Liver (tissue), 9 donors: Measurements from ENCODE around the gene SLC25A43. TPM values are rescaled to one million over a fixed set of nuclear protein-coding genes. Genes with fewer than 3 reads are reported as not detected.

ENCODE experiments used
- DNase-seq: peaks from one replicate; pipeline ENCODE4 v3.0.0-alpha.2; 2017; ENCODE audit warnings: low spot score
- H3K27ac ChIP-seq, 2 donors: one replicate each; pipeline ENCODE4 v1.7.0; 2013; ENCODE audit warnings: inconsistent platforms in 2 of 2, low read length in 2 of 2, control low read depth in 1 of 2, low read depth in 1 of 2, mild to moderate bottlenecking in 1 of 2
- H3K27me3 ChIP-seq, 4 donors: one replicate each; pipeline versions ENCODE4 v1.6.1 to v1.7.0; 2013; ENCODE audit warnings: low read length in 3 of 4, inconsistent platforms in 1 of 4, mild to moderate bottlenecking in 1 of 4, moderate library complexity in 1 of 4; ENCODE audit not compliant: control insufficient read depth in 4 of 4, insufficient read depth in 4 of 4
- H3K36me3 ChIP-seq, 4 donors: one replicate each; pipeline versions ENCODE4 v1.6.1 to v1.7.0; 2013; ENCODE audit warnings: low read length in 3 of 4, mild to moderate bottlenecking in 3 of 4, low read depth in 1 of 4, moderate library complexity in 1 of 4; ENCODE audit not compliant: control insufficient read depth in 4 of 4, insufficient read depth in 3 of 4
- H3K4me1 ChIP-seq, 4 donors: one replicate each; pipeline versions ENCODE4 v1.6.1 to v1.7.0; 2013; ENCODE audit warnings: low read length in 3 of 4, mild to moderate bottlenecking in 3 of 4, moderate library complexity in 1 of 4; ENCODE audit not compliant: control insufficient read depth in 4 of 4, insufficient read depth in 4 of 4
- H3K4me3 ChIP-seq, 3 donors: one replicate each; pipeline versions ENCODE4 v1.6.1 to v1.7.0; 2013; ENCODE audit warnings: low read length in 3 of 3, control low read depth in 1 of 3, low read depth in 1 of 3, mild to moderate bottlenecking in 1 of 3
- H3K9ac ChIP-seq, 2 donors: one replicate each; pipeline ENCODE4 v1.7.0; 2013; ENCODE audit warnings: low read length in 2 of 2, mild to moderate bottlenecking in 2 of 2, moderate library complexity in 2 of 2, control low read depth in 1 of 2, low read depth in 1 of 2
- H3K9me3 ChIP-seq, 4 donors: one replicate each; pipeline versions ENCODE4 v1.6.1 to v1.7.0; 2013; ENCODE audit warnings: low read length in 3 of 4; ENCODE audit not compliant: control insufficient read depth in 4 of 4
- ATF3 ChIP-seq: IDR thresholded peaks from 2 replicates; pipeline ENCODE4 v1.6.1; 2016; ENCODE audit warnings: antibody characterized with exemption
- CTCF ChIP-seq: fragments of 150-350 bp; IDR thresholded peaks from 2 replicates; pipeline ENCODE4 v1.5.1; 2017; ENCODE audit warnings: improper control_type of control experiment, low read depth, low read length; ENCODE audit not compliant: missing input control
- EGR1 ChIP-seq, 2 donors: IDR thresholded peaks; 2 replicates each; pipeline ENCODE4 v1.6.1; 2016 to 2018; ENCODE audit warnings: antibody characterized with exemption in 2 of 2, low read depth in 2 of 2
- FOXA1 ChIP-seq: IDR thresholded peaks from 2 replicates; pipeline ENCODE4 v1.6.1; 2016; ENCODE audit warnings: antibody characterized with exemption
- FOXA2 ChIP-seq: IDR thresholded peaks from 2 replicates; pipeline ENCODE4 v1.6.1; 2016; ENCODE audit warnings: antibody characterized with exemption
- GABPA ChIP-seq, 2 donors: IDR thresholded peaks in 1 of 2; conservative IDR thresholded peaks in 1 of 2; 2 replicates each; pipeline ENCODE4 v1.6.1; 2016; ENCODE audit warnings: antibody characterized with exemption in 2 of 2, mild to moderate bottlenecking in 1 of 2, moderate library complexity in 1 of 2
- HNF4A ChIP-seq, 2 donors: conservative IDR thresholded peaks; 2 replicates each; pipeline ENCODE4 v1.6.1; 2016; ENCODE audit warnings: antibody characterized with exemption in 2 of 2, mild to moderate bottlenecking in 2 of 2
- HNF4G ChIP-seq: IDR thresholded peaks from 2 replicates; pipeline ENCODE4 v1.6.1; 2016; ENCODE audit warnings: antibody characterized with exemption
- JUND ChIP-seq, 2 donors: IDR thresholded peaks; 2 replicates each; pipeline ENCODE4 v1.6.1; 2016; ENCODE audit warnings: antibody characterized with exemption in 2 of 2
- MAX ChIP-seq: IDR thresholded peaks from 2 replicates; pipeline ENCODE4 v1.6.1; 2016; ENCODE audit warnings: antibody characterized with exemption
- NR2F2 ChIP-seq: IDR thresholded peaks from 2 replicates; pipeline ENCODE4 v1.6.1; 2016; ENCODE audit warnings: antibody characterized with exemption
- RAD21 ChIP-seq, 2 donors: IDR thresholded peaks; 2 replicates each; pipeline ENCODE4 v1.6.1; 2016; ENCODE audit warnings: antibody characterized with exemption in 2 of 2, mild to moderate bottlenecking in 2 of 2
- REST ChIP-seq: IDR thresholded peaks from 2 replicates; pipeline ENCODE4 v1.6.1; 2016; ENCODE audit warnings: antibody characterized with exemption, mild to moderate bottlenecking
- RXRA ChIP-seq, 2 donors: IDR thresholded peaks; 2 replicates each; pipeline ENCODE4 v1.6.1; 2017 to 2018; ENCODE audit warnings: antibody characterized with exemption in 2 of 2, mild to moderate bottlenecking in 1 of 2
- SP1 ChIP-seq: IDR thresholded peaks from 2 replicates; pipeline ENCODE4 v1.6.1; 2018; ENCODE audit warnings: antibody characterized with exemption, mild to moderate bottlenecking
- TAF1 ChIP-seq: conservative IDR thresholded peaks from 2 replicates; pipeline ENCODE4 v1.6.1; 2016; ENCODE audit warnings: antibody characterized with exemption, mild to moderate bottlenecking
- YY1 ChIP-seq: IDR thresholded peaks from 2 replicates; pipeline ENCODE4 v1.6.1; 2016; ENCODE audit warnings: antibody characterized with exemption, mild to moderate bottlenecking
- ZBTB33 ChIP-seq: IDR thresholded peaks from 2 replicates; pipeline ENCODE4 v1.6.1; 2016; ENCODE audit warnings: antibody characterized with exemption
- WGBS: extraction: QIAGEN DNeasy Blood & Tissue Kit; methylation state at CpG from one replicate; pipeline ENCODE4 v1.1.7; 2013; 5-methylcytosine and 5-hydroxymethylcytosine counted together
- polyA plus RNA-seq, 2 donors: library from polyadenylated mRNA; stranded (reverse) in 1 of 2; unstranded in 1 of 2; fragments of 200-250 nt in 1 of 2; fragments of >200 nt in 1 of 2; fragmentation: Nextera tagmentation in 1 of 2; extraction: Ambion mirVana in 1 of 2; gene quantifications; one replicate each; pipeline versions ENCODE4 v1.2.1 to v1.2.3, GENCODE V29; 2013 to 2015
- total RNA-seq, 2 donors: library from RNA; depleted of rRNA; stranded (reverse); fragments of >200 nt; gene quantifications; one replicate each; pipeline ENCODE4 v1.2.3, GENCODE V29; 2014
- donor health status: healthy.
- donor health status: healthy.
- donor health status: healthy.
- donor health status: healthy.
- donor health status: healthy.

Gene SLC25A43
- total and polyA plus RNA-seq, 4 donors: 4.5 to 10.9 (median 5.6) TPM

- Histone ChIP-seq H3K36me3 (peaks cover 0 to 2% (median 0%) of the 10 kb centered on the region in 4 donors), H3K4me1 (peaks cover 0 to 10% (median 6%) of the 10 kb centered on the region in 4 donors), H3K27ac (no peak overlapping the region), H3K27me3 (no peaks in the 10 kb centered on the region), H3K9me3 (no peaks in the 10 kb centered on the region), H3K4me3 (no peak overlapping the region), H3K9ac (no peak overlapping the region)
- 90% methylated on average over 4 of the region's 4 CpGs for WGBS
- no peak for DNase-seq
- no peak for TF ChIP-seq FOXA1
- no peak for TF ChIP-seq RXRA (IDR thresholded peaks at IDR 0.05)
Observed at GRCh38 chrX:119401569-119401968, 2.4 kb downstream of the SLC25A43 start.

GRCh38 chrX:119402588-119402987, 3.5 kb downstream of the SLC25A43 start:
- no peaks in the 10 kb centered on the region for H3K9me3 ChIP-seq
- no peak overlapping the region for H3K27ac ChIP-seq
- no peak overlapping the region for H3K9ac ChIP-seq
- no peak for DNase-seq
- H3K36me3 ChIP-seq: peaks cover 0 to 2% (median 0%) of the 10 kb centered on the region in 4 donors
- no peak overlapping the region for H3K4me3 ChIP-seq
- WGBS: 91% methylated on average over 4 of the region's 4 CpGs
- peaks cover 0 to 10% (median 6%) of the 10 kb centered on the region in 4 donors for H3K4me1 ChIP-seq
- H3K27me3 ChIP-seq: no peaks in the 10 kb centered on the region
- no peak for TF ChIP-seq RXRA (IDR thresholded peaks at IDR 0.05)

GRCh38 chrX:119406776-119407175, 7.6 kb downstream of the SLC25A43 start:
- H3K4me1 ChIP-seq: peaks cover 0 to 17% (median 11%) of the 10 kb centered on the region in 4 donors
- TF ChIP-seq RAD21 (IDR thresholded peaks at IDR 0.05) (no peak), FOXA1 (no peak), GABPA (IDR thresholded peaks at IDR 0.05 in 1 of 2, conservative IDR thresholded peaks at IDR 0.05 in 1 of 2) (no peak), CTCF (no peak), REST (no peak), TAF1 (no peak), YY1 (no peak), NR2F2 (no peak), MAX (no peak), ATF3 (no peak), FOXA2 (no peak), SP1 (no peak), RXRA (IDR thresholded peaks at IDR 0.05) (no peak), EGR1 (IDR thresholded peaks at IDR 0.05; ENCODE audit: low read depth in 2 of 2) (no peak), HNF4A (conservative IDR thresholded peaks at IDR 0.05) (no peak), ZBTB33 (no peak), HNF4G (no peak), JUND (IDR thresholded peaks at IDR 0.05) (no peak)
- H3K27ac ChIP-seq: no peak overlapping the region
- H3K27me3 ChIP-seq: no peaks in the 10 kb centered on the region
- H3K9ac ChIP-seq: no peak overlapping the region
- DNase-seq: no peak
- peaks cover 0 to 2% (median 0%) of the 10 kb centered on the region in 4 donors for H3K36me3 ChIP-seq
- H3K4me3 ChIP-seq: no peak overlapping the region
- WGBS: 90% methylated on average over 1 of the region's 1 CpG
- no peaks in the 10 kb centered on the region for H3K9me3 ChIP-seq
